GM19468 (cell line): ENCODE data around the gene SART3.
"Not testable (repeated sequence)": the region's sequence is repeated elsewhere in the genome, so short reads cannot be mapped to it uniquely, and the experiment has no call there.

ENCODE experiments used
- ATAC-seq: cut with Tn5 transposase; IDR thresholded peaks from one replicate; pipeline ENCODE4 v1.9.1; 2021; ENCODE audit warnings: mild to moderate bottlenecking, moderate library complexity, moderate number of reproducible peaks; ENCODE audit not compliant: unreplicated experiment; ENCODE audit errors: extremely low read depth

SART3 gene

GRCh38 chr12:108597559-108598471 is 36.8 kb upstream of the SART3 start, which contains the start of gene TMEM119:
TSS of gene TMEM119 (minus strand) at chr12:108598084. CDS start at chr12:108592383, 5,701 bp downstream.
- ATAC-seq = no peak

DNA sequence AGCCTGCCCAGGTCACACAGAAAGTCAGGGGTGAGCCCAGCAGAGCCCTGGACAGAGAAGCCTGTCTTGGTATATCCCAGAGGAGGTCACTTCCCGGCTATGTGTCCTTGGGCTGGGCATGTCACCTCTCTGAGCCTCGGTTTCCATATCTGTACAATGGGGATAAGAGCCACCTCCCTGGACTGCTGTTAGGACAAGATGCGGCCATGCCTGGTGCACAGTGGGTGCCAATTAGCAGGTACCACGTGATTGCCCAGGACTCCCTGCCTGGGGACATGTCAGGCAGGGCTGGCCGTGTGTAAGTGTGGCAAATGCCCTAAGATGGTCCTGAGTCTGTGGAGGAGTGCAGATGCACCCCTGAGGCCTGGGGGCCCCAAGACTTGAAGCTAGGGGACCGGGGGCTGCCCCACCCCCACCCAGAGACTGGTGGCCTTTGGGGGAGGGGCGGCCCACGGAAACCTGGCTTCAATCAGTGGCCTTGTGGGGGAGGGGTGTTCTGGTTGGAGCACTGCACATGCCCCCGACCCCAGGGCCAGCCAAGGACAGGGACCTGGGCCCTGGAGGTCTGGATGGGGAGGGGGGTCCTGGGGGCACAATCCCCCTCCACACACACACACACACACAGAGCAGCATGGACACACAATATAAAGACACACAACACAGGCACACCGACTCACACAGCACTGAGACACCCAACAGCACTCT is 36.0 kb upstream of the SART3 start:
- no peak for ATAC-seq

GRCh38 chr12:108595711-108596647 is 35.0 kb upstream of the SART3 start:
- no peak for ATAC-seq

- no peak for ATAC-seq
These were observed 34.2 kb upstream of the SART3 start for GRCh38 chr12:108594960-108595710.

- ATAC-seq = no peak
These were observed 33.4 kb upstream of the SART3 start for GRCh38 chr12:108594323-108594903.

DNA sequence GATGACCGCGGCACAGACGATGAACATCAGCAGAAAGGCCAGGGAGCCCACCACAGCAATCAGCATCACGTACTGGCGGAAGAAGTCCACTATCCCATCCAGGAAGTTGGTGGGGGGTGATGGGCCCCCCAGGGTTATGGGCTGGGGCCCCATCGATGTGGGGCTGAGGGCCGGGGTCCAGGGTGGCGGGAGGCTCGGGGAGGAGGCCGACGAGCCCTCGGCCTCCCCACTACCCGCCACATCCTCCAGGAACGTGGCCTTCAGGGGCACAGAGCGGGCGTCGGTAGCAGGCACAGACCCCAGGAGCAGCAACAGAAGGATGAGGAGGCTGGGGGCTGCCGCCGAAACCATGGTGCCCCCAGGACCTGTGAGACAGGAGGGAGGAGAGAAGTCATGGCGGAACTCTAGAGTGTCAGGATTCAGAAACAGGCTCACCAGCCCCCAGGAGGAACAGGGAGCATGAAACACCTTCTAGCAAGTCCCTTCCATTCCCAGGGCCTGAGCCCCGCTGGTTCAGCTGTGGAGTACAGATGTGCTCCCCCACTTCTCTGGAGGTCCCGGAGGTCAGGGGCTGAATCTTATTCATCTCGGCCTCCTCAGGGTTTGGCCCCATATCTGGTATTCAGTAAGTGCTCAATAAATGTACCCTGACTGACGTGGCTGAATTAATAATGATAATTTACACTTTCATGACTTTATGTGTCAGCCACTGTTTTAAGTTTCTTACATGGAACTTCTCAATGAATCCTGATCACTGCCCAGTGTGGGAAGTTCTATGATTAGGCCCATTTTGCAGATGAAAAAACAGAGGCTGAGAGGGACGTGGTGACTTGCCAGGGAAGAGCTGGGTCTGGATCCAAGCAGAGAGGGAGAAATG is 31.3 kb upstream of the SART3 start:
- no peak for ATAC-seq

- ATAC-seq = no peak
These were observed 30.5 kb upstream of the SART3 start for GRCh38 chr12:108591267-108591980.

DNA sequence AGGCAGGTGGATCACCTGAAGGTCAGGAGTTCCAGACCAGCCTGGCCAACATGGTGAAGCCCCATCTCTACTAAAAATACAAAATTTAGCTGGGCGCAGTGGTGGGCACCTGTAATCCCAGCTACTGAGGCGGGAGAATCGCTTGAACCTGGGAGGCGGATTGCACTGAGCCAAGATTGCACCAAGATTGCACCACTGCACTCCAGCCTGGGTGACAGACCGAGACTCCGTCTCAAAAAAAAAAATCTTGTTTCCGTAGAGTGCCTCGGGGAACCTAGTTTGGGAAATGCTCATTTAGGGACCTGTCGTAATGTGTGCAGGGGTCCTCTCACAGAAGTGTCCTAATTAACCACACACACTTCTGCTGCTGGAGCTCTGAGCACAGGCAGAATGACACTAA is 29.5 kb upstream of the SART3 start:
- not testable (repeated sequence) for ATAC-seq

DNA sequence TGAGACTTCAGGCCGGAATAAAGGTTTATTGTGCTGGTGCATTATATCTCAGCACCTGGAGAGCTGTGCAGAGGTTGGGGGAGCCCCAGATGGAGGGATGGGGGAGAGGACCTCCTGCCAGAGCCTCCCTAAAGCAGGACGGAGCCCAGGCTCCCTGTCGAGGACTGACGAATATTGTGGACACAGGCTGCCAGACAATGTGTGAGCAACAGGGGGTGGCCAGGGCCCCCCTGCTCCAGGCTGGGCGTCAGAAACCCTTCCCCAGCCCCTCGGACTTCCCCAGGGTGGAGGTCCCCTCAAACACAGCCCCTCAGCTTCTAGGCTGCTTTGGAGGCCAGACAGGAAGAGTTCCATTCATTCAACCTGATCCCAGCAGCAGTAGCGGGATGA is 28.9 kb upstream of the SART3 start:
- no peak for ATAC-seq

GRCh38 chr12:108589028-108589839 is 28.3 kb upstream of the SART3 start:
- no peak for ATAC-seq

DNA sequence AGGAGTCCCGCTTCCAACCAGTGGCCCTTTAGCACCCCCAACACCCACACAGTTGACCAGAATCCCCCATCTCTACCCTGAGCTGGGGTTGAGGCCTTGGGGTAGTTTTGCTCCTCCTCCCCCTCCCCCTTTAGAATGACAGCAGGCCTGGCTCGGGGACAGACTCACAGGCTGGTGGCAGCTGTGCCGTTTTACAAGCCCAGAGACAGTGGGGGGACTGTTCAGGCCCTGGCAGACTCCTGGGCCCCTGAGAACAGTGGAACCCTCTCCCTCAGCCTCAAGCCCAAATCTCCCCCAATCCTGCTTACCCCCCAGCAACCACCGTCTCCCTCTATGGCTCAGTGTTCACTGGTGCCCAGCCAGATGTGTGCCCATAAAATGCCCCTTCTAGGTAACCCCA is 26.9 kb upstream of the SART3 start:
- ATAC-seq = no peak

GRCh38 chr12:108586306-108586705 is 25.3 kb upstream of the SART3 start:
- no peak for ATAC-seq

GRCh38 chr12:108585864-108586263 is 24.9 kb upstream of the SART3 start:
- no peak for ATAC-seq

- no peak for ATAC-seq
These were observed 23.6 kb upstream of the SART3 start for GRCh38 chr12:108584456-108585065.

DNA sequence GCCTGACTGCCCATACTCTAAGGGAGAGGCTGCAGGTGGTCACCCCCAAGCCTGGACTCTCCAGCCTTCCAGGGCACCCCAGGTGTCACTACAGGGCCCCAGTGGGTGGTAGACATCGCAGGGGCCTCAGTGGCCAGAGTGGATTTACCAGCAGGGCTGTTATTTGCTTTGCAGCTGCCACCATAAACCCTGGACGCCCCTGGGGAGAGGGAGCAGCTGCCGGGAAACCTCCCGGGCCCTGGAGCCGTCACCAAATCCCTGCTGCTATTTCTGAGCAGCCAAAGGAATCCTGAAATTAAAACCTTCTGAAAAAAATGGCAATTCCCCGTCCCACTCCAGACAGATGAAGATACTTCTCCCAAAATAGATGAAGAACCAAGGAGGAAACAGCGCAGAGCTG is 23.0 kb upstream of the SART3 start:
- no peak for ATAC-seq

GRCh38 chr12:108582978-108583770 is 22.2 kb upstream of the SART3 start:
- no peak for ATAC-seq
